Breast epithelium (tissue), 3 donors: ENCODE results near the gene FYN.

ENCODE experiments used
- POLR2A ChIP-seq: fragments of 450-650 bp; IDR thresholded peaks from one replicate; pipeline ENCODE4 v1.6.1; 2016; ENCODE audit warnings: antibody characterized with exemption, mild to moderate bottlenecking, moderate library complexity
- POLR2AphosphoS5 ChIP-seq, 3 donors: sonication (generic); formaldehyde crosslinking; IDR thresholded peaks; one replicate each; pipeline ENCODE4 v1.6.1; 2017; ENCODE audit warnings: antibody characterized with exemption in 3 of 3

DNA sequence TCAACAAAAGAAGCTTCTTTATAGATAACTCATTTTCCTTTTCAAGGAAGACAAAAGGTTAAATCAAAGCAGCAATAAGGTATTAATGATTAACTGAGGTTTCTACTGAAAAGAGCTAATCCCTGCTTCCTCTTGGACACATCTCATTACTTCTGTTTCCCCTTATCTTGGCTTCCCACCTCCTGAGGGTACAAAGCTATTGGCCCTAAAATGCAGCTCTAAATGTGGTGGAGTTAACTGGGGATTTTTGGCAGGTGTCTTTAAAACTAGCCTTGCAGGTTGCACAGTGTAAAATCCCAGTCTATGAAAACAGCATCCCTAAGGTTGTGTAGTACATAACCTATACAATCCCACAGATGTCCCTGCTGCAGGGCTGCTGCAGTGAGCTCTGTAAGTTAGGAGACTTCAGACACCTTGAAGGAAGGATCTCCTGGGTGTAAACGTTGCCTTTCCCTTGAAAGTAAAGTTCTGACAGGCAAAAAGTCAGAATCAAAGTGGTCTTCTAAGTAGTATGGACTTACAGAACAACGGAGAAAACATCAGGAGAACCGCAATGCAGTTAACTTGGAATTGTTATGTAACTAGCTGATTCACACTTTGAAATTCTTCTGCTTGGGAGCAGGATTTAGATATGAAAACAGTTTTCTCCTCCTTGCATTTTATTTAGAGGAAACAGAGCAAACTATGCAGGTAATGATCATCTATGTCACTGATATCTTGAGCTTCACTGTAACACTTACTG is 195.8 kb downstream of the FYN start:
- TF ChIP-seq POLR2AphosphoS5 (IDR thresholded peaks at IDR 0.05) (no peak), POLR2A (no peak)
